NK-92 (cell line): ENCODE measurements around the gene CRTC3.
"Not testable (repeated sequence)": the region's sequence is repeated elsewhere in the genome, so short reads cannot be mapped to it uniquely, and the experiment has no call there.

Experiments used
- DNase-seq: peaks from one replicate; lab custom pipeline; 2025; ENCODE audit not compliant: unreplicated experiment; lab: John Stamatoyannopoulos, UW

The CRTC3 gene

GRCh38 chr15:90645873-90646575 is 116.3 kb downstream of the CRTC3 start:
- DNase-seq, result no peak

GRCh38 chr15:90646662-90647305 is 117.1 kb downstream of the CRTC3 start:
- DNase-seq, result no peak

- DNase-seq, result no peak
Observed at GRCh38 chr15:90647326-90647725, 117.6 kb downstream of the CRTC3 start.

GRCh38 chr15:90648137-90649070 is 118.7 kb downstream of the CRTC3 start:
- no peak for DNase-seq

GRCh38 chr15:90650117-90650955 is 120.6 kb downstream of the CRTC3 start:
- no peak for DNase-seq

- DNase-seq, result no peak
Observed at GRCh38 chr15:90650956-90651689, 121.4 kb downstream of the CRTC3 start.

- DNase-seq, result no peak
Observed at GRCh38 chr15:90654233-90655136, 124.8 kb downstream of the CRTC3 start.

- not testable (repeated sequence) for DNase-seq
Observed at GRCh38 chr15:90657520-90658172, 127.9 kb downstream of the CRTC3 start.

- DNase-seq, result no peak
Observed at GRCh38 chr15:90659481-90659880, 129.8 kb downstream of the CRTC3 start.

- DNase-seq, result no peak
Observed at GRCh38 chr15:90660195-90660998, 130.7 kb downstream of the CRTC3 start.

GRCh38 chr15:90660999-90661330 is 131.2 kb downstream of the CRTC3 start:
- DNase-seq, result not testable (repeated sequence)

GRCh38 chr15:90664081-90664461 is 134.3 kb downstream of the CRTC3 start:
- not testable (repeated sequence) for DNase-seq

- no peak for DNase-seq
Observed at GRCh38 chr15:90664650-90665287, 135.0 kb downstream of the CRTC3 start.

GRCh38 chr15:90665288-90666134 is 135.8 kb downstream of the CRTC3 start:
- no peak for DNase-seq

GRCh38 chr15:90666135-90666909 is 136.6 kb downstream of the CRTC3 start:
- DNase-seq, result no peak
